ENCODE data around the gene NIPA2.

NIPA2 gene

DNA sequence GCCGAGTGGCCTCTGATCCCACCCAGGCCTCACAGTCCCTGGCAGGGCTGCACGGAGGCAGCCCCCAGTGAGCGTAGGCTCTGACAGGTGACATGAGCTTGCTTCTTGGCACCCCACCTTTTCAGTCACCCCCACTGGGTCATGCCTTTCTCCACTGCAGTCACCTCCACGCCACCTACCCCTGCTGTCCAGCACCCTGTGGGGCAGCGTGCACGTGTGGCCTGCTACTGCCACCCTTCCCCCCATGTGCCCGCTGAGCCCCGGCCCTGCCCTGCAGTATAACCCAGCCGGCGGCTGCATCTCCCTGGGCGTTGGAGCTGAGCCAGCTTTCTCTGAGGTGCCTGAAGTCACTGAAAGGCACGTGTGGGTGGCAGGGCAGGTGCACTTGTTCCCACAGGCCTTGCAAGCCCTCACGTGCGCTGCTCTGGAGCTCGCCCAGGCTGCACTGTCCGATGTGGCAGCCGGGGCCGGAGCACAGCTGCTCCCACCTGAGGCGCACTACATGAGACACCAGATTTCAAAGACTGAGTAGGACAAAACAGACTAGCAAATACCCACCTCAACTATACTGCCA is 65.6 kb downstream of the NIPA2 start:
- DNase-seq, result peak; percentile 49 to 77

GRCh38 chr15:22904736-22905135 is 66.3 kb downstream of the NIPA2 start:
- DNase-seq, result peak; percentile 2 to 47

DNA sequence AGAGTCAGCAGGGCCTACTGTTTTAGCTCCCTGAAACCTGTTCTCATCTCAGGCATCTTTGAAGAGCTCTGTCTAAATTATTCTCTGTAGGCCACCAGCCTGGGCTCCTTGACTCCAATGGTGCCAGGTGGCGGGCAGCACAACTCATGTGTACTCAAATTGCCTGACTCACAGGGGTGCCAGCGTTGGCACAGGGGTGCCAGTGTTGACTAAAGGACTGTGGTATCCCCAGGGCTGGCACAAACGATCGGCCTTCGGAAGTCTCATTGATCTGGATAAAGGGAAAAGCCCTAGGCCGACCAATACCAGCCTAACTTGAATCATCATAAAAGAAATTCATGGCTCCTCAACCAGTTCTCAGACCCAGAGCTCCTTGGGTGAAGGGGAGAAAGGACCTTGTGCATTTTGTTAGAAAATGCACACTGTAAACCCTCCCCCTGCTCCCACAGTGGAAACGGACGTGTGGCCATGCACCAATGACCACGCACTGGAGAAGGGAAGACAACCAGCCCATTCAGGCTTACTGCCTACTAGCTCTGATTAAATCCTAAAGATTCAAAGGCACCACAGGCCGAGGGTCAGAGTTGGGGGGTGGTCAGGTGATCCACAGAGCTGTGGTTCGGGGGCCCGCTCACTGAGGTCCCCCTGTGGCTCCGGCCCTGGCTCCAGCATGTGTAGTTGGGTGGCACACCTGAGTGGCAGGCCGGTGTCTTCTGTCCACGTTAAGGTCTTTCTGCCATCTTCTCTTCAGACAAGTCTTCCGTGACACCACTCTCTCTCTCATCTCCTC is 68.9 kb downstream of the NIPA2 start:
- DNase-seq, result no peak

DNA sequence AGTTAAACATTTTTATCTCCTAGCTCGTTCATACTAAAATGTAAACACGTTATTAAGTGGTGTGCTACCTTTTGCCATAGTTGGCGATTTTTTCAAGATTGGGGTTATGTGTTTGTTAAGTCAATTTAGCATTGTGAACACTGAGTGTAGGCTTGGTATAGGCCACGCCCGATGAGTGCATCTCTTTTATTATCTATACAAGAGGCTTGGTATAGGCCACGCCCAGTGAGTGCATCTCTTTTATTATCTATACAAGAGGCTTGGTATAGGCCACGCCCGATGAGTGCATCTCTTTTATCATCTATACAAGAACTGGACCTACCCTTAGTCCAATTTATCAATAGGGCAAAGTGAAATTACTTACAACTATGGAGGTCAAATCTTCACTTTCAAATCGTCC is 70.4 kb downstream of the NIPA2 start:
- no peak for DNase-seq

DNA sequence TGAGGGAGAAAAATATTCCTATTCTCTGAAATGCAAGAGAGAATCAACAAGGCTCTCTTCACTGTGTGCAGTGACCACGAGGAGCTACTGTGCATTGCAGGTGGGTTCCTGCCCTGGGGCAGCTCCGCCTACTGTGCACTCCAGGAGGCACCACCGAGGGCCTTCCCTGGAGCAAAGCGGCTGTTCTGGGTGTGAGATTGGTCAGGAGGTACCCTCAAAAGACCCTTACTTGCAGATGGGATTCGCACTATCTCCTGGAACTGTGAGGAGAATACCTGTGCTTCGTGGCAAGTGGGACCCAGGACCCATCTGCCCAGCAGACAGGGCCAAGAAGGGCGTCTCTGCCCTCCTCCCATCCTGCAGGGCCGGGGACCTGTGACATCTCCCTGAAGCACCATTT is 72.8 kb downstream of the NIPA2 start:
- no peak for DNase-seq

DNA sequence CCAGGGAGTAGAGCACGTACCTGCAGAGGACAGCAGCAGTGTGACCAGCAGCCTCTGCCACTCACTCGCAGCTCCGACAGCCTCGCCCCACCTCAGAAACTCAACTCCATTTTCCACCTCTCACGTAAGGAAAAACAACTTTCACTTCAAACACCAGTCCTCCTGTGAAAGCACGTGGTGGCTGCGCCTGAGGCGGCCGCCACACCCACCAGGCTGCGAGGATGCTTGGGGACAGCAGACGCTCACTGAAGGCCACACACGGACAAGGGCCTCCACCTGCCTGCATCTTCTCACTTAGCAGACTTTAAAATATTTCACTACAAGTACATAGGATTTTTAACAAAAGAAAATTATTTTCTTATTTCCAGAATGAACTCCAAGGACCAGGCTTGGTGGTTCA is 73.8 kb downstream of the NIPA2 start:
- no peak for DNase-seq

DNA sequence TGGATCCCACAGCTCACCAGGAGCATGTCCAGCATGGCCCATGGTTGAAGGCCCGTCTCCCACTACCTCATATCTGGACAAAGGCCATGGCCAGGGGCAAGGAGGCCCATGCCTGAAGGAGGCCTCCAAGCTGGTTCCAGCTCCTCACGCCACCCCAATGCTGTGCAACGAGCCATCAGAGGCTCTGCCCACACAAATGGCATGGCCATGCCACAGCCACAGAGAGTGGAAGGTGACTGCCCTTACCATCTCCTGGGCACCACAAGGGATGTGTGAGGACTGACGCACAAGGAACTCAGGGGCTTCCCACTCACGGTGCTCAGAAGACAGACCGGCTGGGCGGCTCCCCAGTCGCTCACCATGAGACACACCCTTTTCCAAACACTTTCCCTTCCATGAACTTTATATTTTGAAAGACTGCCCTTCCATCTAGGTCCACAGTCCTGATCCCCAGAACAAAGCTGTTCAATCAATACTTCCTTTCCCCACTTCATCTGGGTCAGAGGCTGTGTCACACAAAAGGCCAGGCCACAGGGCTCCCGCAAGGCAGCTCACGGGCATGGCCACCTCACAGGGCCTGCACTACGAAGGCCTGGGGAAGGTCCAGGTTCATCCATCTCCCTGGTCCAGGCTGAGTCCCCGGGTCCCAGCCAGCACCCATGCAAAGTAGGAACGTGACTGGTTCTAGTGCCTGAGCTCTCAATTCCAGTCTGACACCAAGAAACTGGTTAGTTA is 75.3 kb downstream of the NIPA2 start:
- no peak for DNase-seq

DNA sequence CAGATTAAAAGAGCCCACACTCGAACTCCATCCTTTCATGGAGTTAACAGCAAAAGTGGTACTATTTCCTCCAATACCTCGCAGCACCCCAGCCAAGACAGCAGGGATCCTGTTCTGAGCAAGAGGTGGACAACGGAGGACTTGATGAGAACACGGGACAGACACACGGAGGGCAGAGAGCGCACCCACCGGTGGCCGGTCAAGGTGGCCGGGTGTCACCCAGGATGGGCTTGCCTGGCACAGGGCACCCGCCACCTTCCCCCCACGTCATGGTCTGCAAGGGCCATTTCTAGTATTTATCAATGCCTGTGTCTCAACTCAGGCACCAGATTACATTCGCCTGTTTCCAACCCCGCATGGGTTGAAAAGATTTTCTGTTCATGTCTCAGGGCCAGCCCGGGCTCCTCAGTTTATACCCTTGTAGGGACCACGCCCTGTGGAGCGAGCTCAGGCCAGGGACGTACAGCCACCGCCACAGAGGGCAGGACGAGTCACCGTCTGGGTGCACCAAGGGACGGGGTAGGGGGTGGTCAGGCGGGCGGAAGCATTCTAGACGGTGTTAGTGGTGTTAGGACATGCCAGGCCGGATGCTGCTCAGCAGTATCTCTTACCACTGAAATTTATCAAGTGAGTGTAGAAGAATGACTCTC is 77.5 kb downstream of the NIPA2 start:
- DNase-seq, result no peak

GRCh38 chr15:22916606-22917350 is 78.3 kb downstream of the NIPA2 start:
- no peak for DNase-seq

- DNase-seq, result no peak
Measured at GRCh38 chr15:22917556-22917955, 79.1 kb downstream of the NIPA2 start.
